Esophagus squamous epithelium (tissue), 4 donors: ENCODE measurements around the gene CCDC97.

Source experiments
- POLR2A ChIP-seq, 4 donors: fragments of 450-650 bp; IDR thresholded peaks; one replicate each; pipeline ENCODE4 v1.6.1; 2017; ENCODE audit warnings: antibody characterized with exemption in 4 of 4, mild to moderate bottlenecking in 4 of 4, moderate library complexity in 3 of 4
- TF ChIP-seq, protein P1 (sequence below), 6 experiments: fragments of 450-650 bp in 4 of 6; fragments of 200-600 bp in 2 of 6; sonication (generic) in 2 of 6; IDR thresholded peaks; one replicate each; pipeline ENCODE4 v1.5.1; 2016 to 2019; ENCODE audit warnings: antibody characterized with exemption in 6 of 6, mild to moderate bottlenecking in 4 of 6, moderate library complexity in 4 of 6

- TF ChIP-seq, protein P1, sequence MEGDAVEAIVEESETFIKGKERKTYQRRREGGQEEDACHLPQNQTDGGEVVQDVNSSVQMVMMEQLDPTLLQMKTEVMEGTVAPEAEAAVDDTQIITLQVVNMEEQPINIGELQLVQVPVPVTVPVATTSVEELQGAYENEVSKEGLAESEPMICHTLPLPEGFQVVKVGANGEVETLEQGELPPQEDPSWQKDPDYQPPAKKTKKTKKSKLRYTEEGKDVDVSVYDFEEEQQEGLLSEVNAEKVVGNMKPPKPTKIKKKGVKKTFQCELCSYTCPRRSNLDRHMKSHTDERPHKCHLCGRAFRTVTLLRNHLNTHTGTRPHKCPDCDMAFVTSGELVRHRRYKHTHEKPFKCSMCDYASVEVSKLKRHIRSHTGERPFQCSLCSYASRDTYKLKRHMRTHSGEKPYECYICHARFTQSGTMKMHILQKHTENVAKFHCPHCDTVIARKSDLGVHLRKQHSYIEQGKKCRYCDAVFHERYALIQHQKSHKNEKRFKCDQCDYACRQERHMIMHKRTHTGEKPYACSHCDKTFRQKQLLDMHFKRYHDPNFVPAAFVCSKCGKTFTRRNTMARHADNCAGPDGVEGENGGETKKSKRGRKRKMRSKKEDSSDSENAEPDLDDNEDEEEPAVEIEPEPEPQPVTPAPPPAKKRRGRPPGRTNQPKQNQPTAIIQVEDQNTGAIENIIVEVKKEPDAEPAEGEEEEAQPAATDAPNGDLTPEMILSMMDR (IDR thresholded peaks at IDR 0.05) = no peak
- peak in 2 of 4 donors; percentile 24 to 55 for TF ChIP-seq POLR2A (IDR thresholded peaks at IDR 0.05)
Measured at GRCh38 chr19:41351339-41352245, 41.6 kb downstream of the CCDC97 start.
